Measurements from ENCODE around the gene MCOLN3. TPM values are rescaled to one million over a fixed set of nuclear protein-coding genes. Genes with fewer than 3 reads are reported as not detected.

MCOLN3 gene
- total and polyA plus RNA-seq, 2 of the 4 experiments (the other 2 are of a cell fraction) = 0.03 TPM; not detected in 1

- H4K91ac ChIP-seq (ENCODE audit: insufficient read depth, low read depth, low read length) = no peak overlapping the region
- no TSS peak for BruUV-seq (replicated peaks)
- no peak overlapping the region for H3K4me2 ChIP-seq (ENCODE audit: low read depth, low read length)
- H2BK20ac ChIP-seq (ENCODE audit: low read depth, low read length) = no peak overlapping the region
- no peak overlapping the region for H3K56ac ChIP-seq (ENCODE audit: extremely low read depth, insufficient read depth, low read length)
- H3K9ac ChIP-seq (ENCODE audit: low read depth, low read length) = no peak overlapping the region
- dilution Hi-C loops (cut with HindIII; ENCODE audit: low sequenced_read_pairs, unreplicated experiment) (no loop called here), in situ Hi-C loops (cut with MboI; ENCODE audit: low sequenced_read_pairs) (no loop called here), intact Hi-C loops (cut with micrococcal nuclease) (no loop called here)
- WGBS, 2 experiments (ENCODE audit: extremely low coverage in 2 of 2, insufficient read length in 1 of 2) = no CpG with 5 or more reads among the region's 2 CpGs
- no peak overlapping the region for H3K4me3 ChIP-seq (ENCODE audit: insufficient read depth, low read depth, low read length)
- no peaks in the 10 kb centered on the region for H3K9me3 ChIP-seq (ENCODE audit: control insufficient read depth, insufficient read depth, low read length)
- no peaks in the 10 kb centered on the region for H3K36me3 ChIP-seq (ENCODE audit: control insufficient read depth, insufficient read depth, low read length)
- POLR2A ChIA-PET (ENCODE audit: unreplicated experiment) = interaction anchor here (0.6 kb wide), 1 partner anchor 90 kb away, joined by 3 read pairs; a partner anchor contains a TSS
- H3K4ac ChIP-seq (ENCODE audit: low read depth, low read length) = no peak overlapping the region
- H2BK120ac ChIP-seq (ENCODE audit: low read depth, low read length) = no peak overlapping the region
- H3K18ac ChIP-seq (ENCODE audit: low read depth, low read length) = no peak overlapping the region
- H2AFZ ChIP-seq (replicated peaks; ENCODE audit: low read length, poor library complexity) = no peak overlapping the region
- no peak for ATAC-seq (ENCODE audit: low read depth)
- no peaks in the 10 kb centered on the region for H3K79me1 ChIP-seq (ENCODE audit: low read depth in 1 of 2, low read length in 2 of 2)
- H3K27me3 ChIP-seq (ENCODE audit: control insufficient read depth, insufficient read depth, low read length) = no peaks in the 10 kb centered on the region
- CTCF ChIA-PET = interaction anchor here (0.8 to 1.0 kb wide), 3 partner anchors 22 to 28 kb away, joined by 3 to 4 read pairs (median 3); no protein-coding TSS in a partner anchor
- H2BK15ac ChIP-seq (ENCODE audit: low read depth, low read length) = no peak overlapping the region
- H2AK9ac ChIP-seq (replicated peaks; ENCODE audit: low read depth, low read length, poor library complexity) = no peak overlapping the region
- no peak for TF ChIP-seq FOS (IDR thresholded peaks at IDR 0.05; ENCODE audit: low read depth, low read length)
- TF ChIP-seq BHLHE40 (IDR thresholded peaks at IDR 0.05; ENCODE audit: low read depth, low read length) = no peak
- TF ChIP-seq RCOR1 (IDR thresholded peaks at IDR 0.05; ENCODE audit: insufficient replicate concordance, low read length) = no peak
- no peak for TF ChIP-seq MAFK (IDR thresholded peaks at IDR 0.05; ENCODE audit: low read depth, low read length)
- TF ChIP-seq CTCF (conservative IDR thresholded peaks at IDR 0.05; ENCODE audit: low read depth, low read length) = no peak
- TF ChIP-seq MXI1 (IDR thresholded peaks at IDR 0.05; ENCODE audit: borderline replicate concordance, low read depth, low read length) = no peak
- no peak for TF ChIP-seq ELK1 (IDR thresholded peaks at IDR 0.05; ENCODE audit: borderline replicate concordance, low read depth, low read length)
- no peak for TF ChIP-seq RAD21 (IDR thresholded peaks at IDR 0.05; ENCODE audit: low read length)
- no peak for TF ChIP-seq POLR2A (IDR thresholded peaks at IDR 0.05; ENCODE audit: low read depth, low read length)
- no peak for TF ChIP-seq CEBPB (IDR thresholded peaks at IDR 0.05; ENCODE audit: low read depth, low read length)
- no peak for TF ChIP-seq SMC3 (IDR thresholded peaks at IDR 0.05; ENCODE audit: low read depth, low read length)
- no peak for TF ChIP-seq MAZ (IDR thresholded peaks at IDR 0.05; ENCODE audit: borderline replicate concordance, low read depth, low read length)
- H4K5ac ChIP-seq (ENCODE audit: low read depth, low read length) = no peak overlapping the region
- DNase-seq = no peak
- no peak overlapping the region for H3K14ac ChIP-seq (replicated peaks; ENCODE audit: low read depth, low read length)
- H4K8ac ChIP-seq (ENCODE audit: low read depth in 2 of 2, low read length in 2 of 2) = no peak overlapping the region
- H3K4me1 ChIP-seq (ENCODE audit: control insufficient read depth, insufficient read depth, low read length) = no peaks in the 10 kb centered on the region
- no peak overlapping the region for H3K27ac ChIP-seq (ENCODE audit: insufficient read depth, low read length)
- H2AK5ac ChIP-seq (ENCODE audit: low read depth, low read length) = no peak overlapping the region
- no peaks in the 10 kb centered on the region for H3K9me1 ChIP-seq (ENCODE audit: insufficient read depth, low read length)
- H4K20me1 ChIP-seq (ENCODE audit: insufficient read depth, low read length) = no peaks in the 10 kb centered on the region
- no peak overlapping the region for H2BK5ac ChIP-seq (ENCODE audit: low read depth, low read length, poor library complexity, severe bottlenecking)
- no peak overlapping the region for H3K23ac ChIP-seq (ENCODE audit: low read depth, low read length)
Measured at GRCh38 chr1:84971957-84972356, 76.3 kb downstream of the MCOLN3 start.

Measured in IMR-90 (cell line).